ENCODE data around the gene ISLR2.

Gene ISLR2

GRCh38 chr15:74178326-74179100, 48.1 kb downstream of the ISLR2 start:
- DNase-seq, result no peak

DNA sequence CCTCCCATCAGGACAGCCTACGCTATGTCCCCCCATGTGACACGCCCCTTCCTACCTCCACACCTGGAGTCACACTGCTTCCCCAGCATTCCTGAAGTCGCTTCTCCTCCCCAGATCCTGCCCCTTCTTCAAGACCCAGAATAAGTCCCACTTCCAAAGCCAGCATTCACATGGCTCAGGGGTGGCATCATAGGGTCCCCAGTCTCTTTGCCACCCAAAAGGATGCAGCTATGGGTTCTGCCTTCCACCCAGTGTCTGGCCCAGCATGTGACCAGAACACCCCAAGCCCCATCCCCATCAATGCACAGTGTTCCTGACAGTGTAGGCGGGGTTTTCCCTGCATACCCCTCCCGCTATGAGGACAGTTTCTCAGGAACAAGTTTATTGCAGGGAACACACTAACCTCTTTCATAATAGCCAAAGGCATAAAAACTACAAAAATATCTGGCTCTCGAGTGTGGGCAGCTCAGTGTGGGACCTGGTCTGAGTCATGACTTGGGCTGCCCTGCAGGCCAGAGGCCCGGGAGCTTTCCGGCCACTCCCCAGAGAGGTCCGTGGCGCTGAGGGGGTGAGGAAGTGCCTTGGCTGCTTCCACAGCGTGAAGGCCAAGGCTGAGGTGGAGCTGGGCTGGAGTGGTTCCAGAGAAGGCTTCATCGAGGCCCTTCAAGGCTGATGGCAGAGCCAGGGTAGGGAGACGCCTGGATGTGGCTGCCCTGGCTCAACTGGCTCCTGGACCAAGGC, 48.9 kb downstream of the ISLR2 start:
- no peak for DNase-seq

DNA sequence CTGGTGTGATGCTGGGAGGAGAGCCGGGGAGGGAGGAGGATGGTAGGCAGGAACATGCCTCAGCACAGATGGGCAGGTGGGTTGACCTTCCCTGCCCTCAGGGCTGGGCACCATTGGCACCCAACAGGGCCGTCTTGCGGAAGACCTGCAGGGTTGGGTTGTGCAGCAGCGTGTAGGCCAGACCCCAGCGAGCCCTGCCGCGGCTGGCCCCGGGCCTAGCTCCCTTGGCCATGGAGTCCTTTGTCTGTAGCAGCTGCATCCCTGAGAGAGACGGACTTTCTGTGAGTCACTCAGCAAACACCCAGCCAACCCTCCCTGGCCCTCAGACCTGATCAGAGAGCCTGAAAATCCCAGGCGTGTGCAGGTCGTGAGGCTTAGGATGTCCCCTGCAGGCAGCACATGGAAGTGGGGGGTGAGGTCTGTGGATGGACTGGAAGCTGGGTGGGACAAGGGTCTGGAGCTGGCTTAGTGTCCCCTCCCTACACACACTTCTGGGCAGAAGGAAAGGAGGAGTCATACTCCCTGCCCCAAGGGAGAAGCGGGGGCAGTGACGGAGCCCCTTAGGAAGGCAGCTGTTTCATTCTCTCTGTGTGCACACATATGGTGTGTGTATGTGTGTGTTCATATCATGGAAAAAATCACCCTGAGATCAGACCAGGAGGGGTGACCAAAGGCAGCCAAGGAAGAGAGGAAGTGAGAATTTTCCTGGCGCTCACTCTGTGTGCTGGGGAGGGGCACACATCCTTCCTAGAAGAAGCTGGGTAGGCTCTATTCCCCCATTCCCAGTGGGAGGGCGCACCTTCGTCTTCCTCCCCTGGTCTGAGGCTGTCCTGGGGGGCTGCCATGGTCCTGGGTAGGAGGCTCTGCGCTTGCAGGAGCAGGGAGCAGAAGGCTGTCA, 49.8 kb downstream of the ISLR2 start:
- no peak for DNase-seq

- no peak for DNase-seq
Observed at GRCh38 chr15:74180881-74181602, 50.7 kb downstream of the ISLR2 start.

- DNase-seq, result no peak
Observed at GRCh38 chr15:74182131-74182530, 51.7 kb downstream of the ISLR2 start.

- DNase-seq, result no peak
Observed at GRCh38 chr15:74184582-74185091, 54.3 kb downstream of the ISLR2 start.

DNA sequence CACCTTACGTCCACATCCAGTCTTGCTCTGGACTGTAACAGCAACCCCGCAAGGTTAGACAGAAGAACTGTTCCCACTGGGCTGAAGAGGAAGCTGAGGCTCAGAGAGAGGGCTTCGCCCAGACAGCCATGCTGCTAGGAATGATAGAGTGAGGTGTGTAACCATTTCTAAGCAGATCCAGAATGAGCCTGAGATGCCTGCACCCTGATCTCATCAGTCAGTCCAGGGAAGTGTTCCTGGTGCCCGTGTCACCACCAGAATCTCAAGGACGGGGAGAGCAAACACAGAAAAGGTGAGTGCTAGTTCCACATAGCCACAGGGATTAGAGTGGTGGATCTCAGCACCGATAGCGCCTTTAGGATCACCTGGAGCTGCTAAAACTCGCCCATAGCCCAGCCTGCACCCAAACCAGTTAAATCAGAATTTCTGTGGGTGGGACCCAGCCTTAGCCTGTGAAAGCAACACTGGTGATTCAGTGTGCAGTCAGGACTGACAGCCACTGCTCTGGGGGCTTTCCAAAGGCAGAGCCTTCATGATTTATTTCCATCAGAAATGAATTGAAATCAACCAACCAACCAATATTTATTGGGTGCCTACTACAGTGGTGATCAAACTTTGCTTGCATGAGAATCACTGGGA, 55.4 kb downstream of the ISLR2 start:
- no peak for DNase-seq
